GM19372 (cell line): ENCODE data around the gene L3MBTL4.

Experiments used
- ATAC-seq: cut with Tn5 transposase; IDR thresholded peaks from one replicate; pipeline ENCODE4 v1.9.1; 2021; ENCODE audit warnings: mild to moderate bottlenecking, low read depth, moderate library complexity; ENCODE audit not compliant: unreplicated experiment

L3MBTL4 gene

GRCh38 chr18:6367208-6367607, 47.5 kb downstream of the L3MBTL4 start:
- ATAC-seq, result no peak

- ATAC-seq, result no peak
These were observed 47.9 kb downstream of the L3MBTL4 start for GRCh38 chr18:6366776-6367175.

GRCh38 chr18:6365385-6365784, 49.3 kb downstream of the L3MBTL4 start:
- no peak for ATAC-seq

GRCh38 chr18:6363216-6363615, 51.5 kb downstream of the L3MBTL4 start:
- no peak for ATAC-seq

- ATAC-seq, result no peak
These were observed 52.1 kb downstream of the L3MBTL4 start for GRCh38 chr18:6362559-6363129.

- no peak for ATAC-seq
These were observed 57.0 kb downstream of the L3MBTL4 start for GRCh38 chr18:6357668-6358067.

GRCh38 chr18:6355789-6356589, 58.7 kb downstream of the L3MBTL4 start:
- no peak for ATAC-seq

- ATAC-seq, result no peak
These were observed 62.4 kb downstream of the L3MBTL4 start for GRCh38 chr18:6352275-6352674.

GRCh38 chr18:6342990-6343389, 71.7 kb downstream of the L3MBTL4 start:
- ATAC-seq, result no peak

- ATAC-seq, result no peak
These were observed 73.0 kb downstream of the L3MBTL4 start for GRCh38 chr18:6341709-6342108.

- ATAC-seq, result no peak
These were observed 73.4 kb downstream of the L3MBTL4 start for GRCh38 chr18:6341303-6341702.

- ATAC-seq, result no peak
These were observed 74.6 kb downstream of the L3MBTL4 start for GRCh38 chr18:6340121-6340520.

GRCh38 chr18:6336239-6336638, 78.5 kb downstream of the L3MBTL4 start:
- ATAC-seq, result no peak

- no peak for ATAC-seq
These were observed 80.7 kb downstream of the L3MBTL4 start for GRCh38 chr18:6333981-6334380.

GRCh38 chr18:6331872-6332271, 82.8 kb downstream of the L3MBTL4 start:
- ATAC-seq, result no peak

- no peak for ATAC-seq
These were observed 83.9 kb downstream of the L3MBTL4 start for GRCh38 chr18:6330786-6331185.

- no peak for ATAC-seq
These were observed 86.1 kb downstream of the L3MBTL4 start for GRCh38 chr18:6328621-6329010.

- no peak for ATAC-seq
These were observed 86.7 kb downstream of the L3MBTL4 start for GRCh38 chr18:6327895-6328620.

GRCh38 chr18:6327485-6327884, 87.2 kb downstream of the L3MBTL4 start:
- no peak for ATAC-seq

- no peak for ATAC-seq
These were observed 88.1 kb downstream of the L3MBTL4 start for GRCh38 chr18:6326566-6326965.

GRCh38 chr18:6323319-6323889, 91.3 kb downstream of the L3MBTL4 start:
- no peak for ATAC-seq
